ENCODE measurements around the gene SAMD1. TPM values are rescaled to one million over a fixed set of nuclear protein-coding genes. Genes with fewer than 3 reads are reported as not detected.

SAMD1 gene
- total and polyA plus RNA-seq, 9 of the 15 experiments (the other 6 are each of a cell fraction or from before 2014, with no cell fraction given) = 2.9 to 96.0 (median 43.5) TPM

DNA sequence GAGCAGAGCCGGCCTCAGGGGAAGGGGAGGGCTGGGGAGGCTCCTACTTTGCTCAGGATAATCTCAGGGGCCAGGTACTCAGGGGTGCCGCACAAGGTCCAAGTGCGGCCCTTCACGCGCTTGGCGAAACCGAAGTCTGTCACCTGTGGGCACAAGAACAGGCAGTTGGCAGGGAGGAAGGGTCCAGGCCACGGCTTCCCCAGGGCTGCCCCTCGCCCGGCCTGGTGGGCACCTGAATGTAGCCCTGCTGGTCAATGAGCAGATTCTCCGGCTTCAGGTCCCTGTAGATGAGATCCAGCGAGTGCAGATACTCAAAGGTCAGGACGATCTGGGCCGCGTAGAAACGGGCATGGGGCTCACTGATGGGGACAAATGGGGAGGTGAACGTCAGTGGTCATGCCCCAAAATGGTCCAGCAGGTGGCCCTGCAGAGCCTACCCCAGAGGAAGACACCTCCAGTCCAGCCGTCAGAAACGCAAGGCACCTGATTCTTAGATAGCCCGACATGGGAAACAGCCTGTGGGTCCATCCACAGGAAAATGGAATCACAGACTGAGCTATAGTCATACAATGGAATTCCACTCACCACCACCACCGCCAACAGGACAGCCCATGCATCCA is 7.1 kb upstream of the SAMD1 start:
- peak in 2 of 4 experiments; percentile 42 to 53 for DNase-seq (ENCODE audit: extremely low read depth in 1 of 4, low spot score in 3 of 4)
- ChIA-PET CTCF (ENCODE audit: low intra/inter-chr PET ratio) (interaction anchor here (0.6 kb wide), 1 partner anchor 109 kb away, joined by 3 read pairs; no protein-coding TSS in a partner anchor), POLR2A (no interaction called here)
- Histone ChIP-seq H3K36me3 (ENCODE audit: control insufficient read depth, insufficient read depth, low read length) (peaks cover 23% of the 10 kb centered on the region; the same call in 2 of the 3 replicates), H3K4me1 (replicated peaks in 1 of 2; ENCODE audit: control insufficient read depth in 2 of 2, insufficient read depth in 2 of 2, low read length in 2 of 2) (peaks cover 2 to 10% of the 10 kb centered on the region in 2 experiments; a peak in 3 of 5 replicates), H3K9ac (ENCODE audit: insufficient read depth in 1 of 2, low read depth in 2 of 2, low read length in 2 of 2) (peak overlapping the region in 1 of 2 experiments; percentile 19; a peak in 1 of 4 replicates), H2AFZ (ENCODE audit: low read depth, low read length) (no peak overlapping the region), H3K27ac (ENCODE audit: extremely low read depth, low read depth, low read length) (no peak overlapping the region), H3K9me1 (ENCODE audit: control insufficient read depth, insufficient read depth, low read length) (no peaks in the 10 kb centered on the region), H3K4me2 (ENCODE audit: insufficient read depth, low read length) (no peak overlapping the region), H3K79me2 (ENCODE audit: control insufficient read depth, insufficient read depth, low read length) (no peaks in the 10 kb centered on the region), H4K20me1 (replicated peaks; ENCODE audit: control insufficient read depth, insufficient read depth, low read length) (no peaks in the 10 kb centered on the region), H3K27me3 (ENCODE audit: control insufficient read depth in 2 of 2, insufficient read depth in 2 of 2, low read length in 2 of 2) (no peaks in the 10 kb centered on the region), H3K9me3 (replicated peaks; ENCODE audit: control insufficient read depth, insufficient read depth, low read depth, low read length) (peaks cover 10% of the 10 kb centered on the region), H3K4me3 (no peak overlapping the region)
- WGBS (ENCODE audit: insufficient coverage, low coverage, missing lambda C conversion rate) = 67% methylated on average over 19 of the region's 21 CpGs
- FAIRE-seq = peak; percentile 72
- ATAC-seq = peak; percentile 90
- no TSS peak for BruUV-seq (replicated peaks)
- in situ Hi-C loops (cut with MboI) = no loop called here
- intact Hi-C loops (cut with micrococcal nuclease) = no loop called here
- TF ChIP-seq, protein P1, sequence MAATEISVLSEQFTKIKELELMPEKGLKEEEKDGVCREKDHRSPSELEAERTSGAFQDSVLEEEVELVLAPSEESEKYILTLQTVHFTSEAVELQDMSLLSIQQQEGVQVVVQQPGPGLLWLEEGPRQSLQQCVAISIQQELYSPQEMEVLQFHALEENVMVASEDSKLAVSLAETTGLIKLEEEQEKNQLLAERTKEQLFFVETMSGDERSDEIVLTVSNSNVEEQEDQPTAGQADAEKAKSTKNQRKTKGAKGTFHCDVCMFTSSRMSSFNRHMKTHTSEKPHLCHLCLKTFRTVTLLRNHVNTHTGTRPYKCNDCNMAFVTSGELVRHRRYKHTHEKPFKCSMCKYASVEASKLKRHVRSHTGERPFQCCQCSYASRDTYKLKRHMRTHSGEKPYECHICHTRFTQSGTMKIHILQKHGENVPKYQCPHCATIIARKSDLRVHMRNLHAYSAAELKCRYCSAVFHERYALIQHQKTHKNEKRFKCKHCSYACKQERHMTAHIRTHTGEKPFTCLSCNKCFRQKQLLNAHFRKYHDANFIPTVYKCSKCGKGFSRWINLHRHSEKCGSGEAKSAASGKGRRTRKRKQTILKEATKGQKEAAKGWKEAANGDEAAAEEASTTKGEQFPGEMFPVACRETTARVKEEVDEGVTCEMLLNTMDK (IDR thresholded peaks at IDR 0.05; ENCODE audit: borderline replicate concordance, insufficient read depth, low read depth, low read length, poor library complexity, severe bottlenecking) = peak; percentile 21
- TF ChIP-seq, protein P2, sequence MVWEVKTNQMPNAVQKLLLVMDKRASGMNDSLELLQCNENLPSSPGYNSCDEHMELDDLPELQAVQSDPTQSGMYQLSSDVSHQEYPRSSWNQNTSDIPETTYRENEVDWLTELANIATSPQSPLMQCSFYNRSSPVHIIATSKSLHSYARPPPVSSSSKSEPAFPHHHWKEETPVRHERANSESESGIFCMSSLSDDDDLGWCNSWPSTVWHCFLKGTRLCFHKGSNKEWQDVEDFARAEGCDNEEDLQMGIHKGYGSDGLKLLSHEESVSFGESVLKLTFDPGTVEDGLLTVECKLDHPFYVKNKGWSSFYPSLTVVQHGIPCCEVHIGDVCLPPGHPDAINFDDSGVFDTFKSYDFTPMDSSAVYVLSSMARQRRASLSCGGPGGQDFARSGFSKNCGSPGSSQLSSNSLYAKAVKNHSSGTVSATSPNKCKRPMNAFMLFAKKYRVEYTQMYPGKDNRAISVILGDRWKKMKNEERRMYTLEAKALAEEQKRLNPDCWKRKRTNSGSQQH (CRISPR knock-in tag; IDR thresholded peaks at IDR 0.05) = no peak
- peak in 1 of 2 experiments; percentile 43; a peak in 2 of 4 replicates for TF ChIP-seq RAD21 (CRISPR knock-in tag; conservative IDR thresholded peaks at IDR 0.05 in 1 of 2, IDR thresholded peaks at IDR 0.05 in 1 of 2)
- TF ChIP-seq, protein P3, sequence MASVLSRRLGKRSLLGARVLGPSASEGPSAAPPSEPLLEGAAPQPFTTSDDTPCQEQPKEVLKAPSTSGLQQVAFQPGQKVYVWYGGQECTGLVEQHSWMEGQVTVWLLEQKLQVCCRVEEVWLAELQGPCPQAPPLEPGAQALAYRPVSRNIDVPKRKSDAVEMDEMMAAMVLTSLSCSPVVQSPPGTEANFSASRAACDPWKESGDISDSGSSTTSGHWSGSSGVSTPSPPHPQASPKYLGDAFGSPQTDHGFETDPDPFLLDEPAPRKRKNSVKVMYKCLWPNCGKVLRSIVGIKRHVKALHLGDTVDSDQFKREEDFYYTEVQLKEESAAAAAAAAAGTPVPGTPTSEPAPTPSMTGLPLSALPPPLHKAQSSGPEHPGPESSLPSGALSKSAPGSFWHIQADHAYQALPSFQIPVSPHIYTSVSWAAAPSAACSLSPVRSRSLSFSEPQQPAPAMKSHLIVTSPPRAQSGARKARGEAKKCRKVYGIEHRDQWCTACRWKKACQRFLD (CRISPR knock-in tag; IDR thresholded peaks at IDR 0.05) = no peak
- TF ChIP-seq, protein P4, sequence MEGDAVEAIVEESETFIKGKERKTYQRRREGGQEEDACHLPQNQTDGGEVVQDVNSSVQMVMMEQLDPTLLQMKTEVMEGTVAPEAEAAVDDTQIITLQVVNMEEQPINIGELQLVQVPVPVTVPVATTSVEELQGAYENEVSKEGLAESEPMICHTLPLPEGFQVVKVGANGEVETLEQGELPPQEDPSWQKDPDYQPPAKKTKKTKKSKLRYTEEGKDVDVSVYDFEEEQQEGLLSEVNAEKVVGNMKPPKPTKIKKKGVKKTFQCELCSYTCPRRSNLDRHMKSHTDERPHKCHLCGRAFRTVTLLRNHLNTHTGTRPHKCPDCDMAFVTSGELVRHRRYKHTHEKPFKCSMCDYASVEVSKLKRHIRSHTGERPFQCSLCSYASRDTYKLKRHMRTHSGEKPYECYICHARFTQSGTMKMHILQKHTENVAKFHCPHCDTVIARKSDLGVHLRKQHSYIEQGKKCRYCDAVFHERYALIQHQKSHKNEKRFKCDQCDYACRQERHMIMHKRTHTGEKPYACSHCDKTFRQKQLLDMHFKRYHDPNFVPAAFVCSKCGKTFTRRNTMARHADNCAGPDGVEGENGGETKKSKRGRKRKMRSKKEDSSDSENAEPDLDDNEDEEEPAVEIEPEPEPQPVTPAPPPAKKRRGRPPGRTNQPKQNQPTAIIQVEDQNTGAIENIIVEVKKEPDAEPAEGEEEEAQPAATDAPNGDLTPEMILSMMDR (IDR thresholded peaks at IDR 0.05 in 2 of 3, conservative IDR thresholded peaks at IDR 0.05 in 1 of 3; ENCODE audit: insufficient read depth in 2 of 3, low read depth in 1 of 3, low read length in 3 of 3) = peak; percentile 61 to 65 (median 63)
- TF ChIP-seq CREM (IDR thresholded peaks at IDR 0.05; ENCODE audit: low read depth) = 0 out of 2 replicates have a peak, but pooled peaks have one; percentile 14
- no peak for TF ChIP-seq ELF1 (tag; IDR thresholded peaks at IDR 0.05)
- TF ChIP-seq SRSF3 (IDR thresholded peaks at IDR 0.05; ENCODE audit: insufficient read depth, low read length) = no peak
- TF ChIP-seq SMC3 (conservative IDR thresholded peaks at IDR 0.05; ENCODE audit: insufficient read depth, low read depth, low read length) = 0 out of 2 replicates have a peak, but pooled peaks have one; percentile 14
- no peak for TF ChIP-seq MYBL2 (IDR thresholded peaks at IDR 0.05; ENCODE audit: low read depth)
- TF ChIP-seq MYBL2 (CRISPR knock-in tag; IDR thresholded peaks at IDR 0.05; ENCODE audit: borderline replicate concordance) = no peak
- peak; percentile 34; the same call in 1 of the 2 replicates for TF ChIP-seq POLR2G (IDR thresholded peaks at IDR 0.05; ENCODE audit: low read depth, low read length)
- no peak for TF ChIP-seq RUNX1 (IDR thresholded peaks at IDR 0.05; ENCODE audit: low read depth)
